IPS-11a (cell line): Measurements from ENCODE around the gene TPM4.

Experiments used
- H3K4me3 ChIP-seq: one replicate; pipeline ENCODE4 v1.5.1; 2013; ENCODE audit warnings: low read depth, low read length, control low read depth

The TPM4 gene

GRCh38 chr19:16041299-16041990 is 34.9 kb upstream of the TPM4 start:
- no peak overlapping the region for H3K4me3 ChIP-seq

GRCh38 chr19:16041991-16042386 is 34.3 kb upstream of the TPM4 start:
- H3K4me3 ChIP-seq = no peak overlapping the region

- H3K4me3 ChIP-seq = no peak overlapping the region
Observed at GRCh38 chr19:16042533-16043085, 33.7 kb upstream of the TPM4 start.

- H3K4me3 ChIP-seq = no peak overlapping the region
Observed at GRCh38 chr19:16043156-16043757, 33.0 kb upstream of the TPM4 start.

- no peak overlapping the region for H3K4me3 ChIP-seq
Observed at GRCh38 chr19:16044746-16045145, 31.5 kb upstream of the TPM4 start.

- H3K4me3 ChIP-seq = no peak overlapping the region
Observed at GRCh38 chr19:16045171-16045570, 31.1 kb upstream of the TPM4 start.

GRCh38 chr19:16045893-16046292 is 30.4 kb upstream of the TPM4 start:
- H3K4me3 ChIP-seq = no peak overlapping the region

- H3K4me3 ChIP-seq = no peak overlapping the region
Observed at GRCh38 chr19:16048583-16048982, 27.7 kb upstream of the TPM4 start.

- no peak overlapping the region for H3K4me3 ChIP-seq
Observed at GRCh38 chr19:16051254-16052025, 24.9 kb upstream of the TPM4 start.

GRCh38 chr19:16052353-16052752 is 23.9 kb upstream of the TPM4 start:
- H3K4me3 ChIP-seq = no peak overlapping the region

- H3K4me3 ChIP-seq = no peak overlapping the region
Observed at GRCh38 chr19:16057062-16057461, 19.2 kb upstream of the TPM4 start.

- H3K4me3 ChIP-seq = no peak overlapping the region
Observed at GRCh38 chr19:16060294-16060693, 16.0 kb upstream of the TPM4 start.

- no peak overlapping the region for H3K4me3 ChIP-seq
Observed at GRCh38 chr19:16061943-16062342, 14.4 kb upstream of the TPM4 start.

- H3K4me3 ChIP-seq = no peak overlapping the region
Observed at GRCh38 chr19:16062789-16063188, 13.5 kb upstream of the TPM4 start.

- H3K4me3 ChIP-seq = no peak overlapping the region
Observed at GRCh38 chr19:16064209-16064889, 11.9 kb upstream of the TPM4 start.

- H3K4me3 ChIP-seq = no peak overlapping the region
Observed at GRCh38 chr19:16066611-16067104, 9.6 kb upstream of the TPM4 start.

GRCh38 chr19:16067205-16067938 is 8.9 kb upstream of the TPM4 start:
- no peak overlapping the region for H3K4me3 ChIP-seq

GRCh38 chr19:16068696-16069259 is 7.5 kb upstream of the TPM4 start:
- H3K4me3 ChIP-seq = no peak overlapping the region

GRCh38 chr19:16069813-16070365 is 6.4 kb upstream of the TPM4 start:
- H3K4me3 ChIP-seq = no peak overlapping the region
